GM21390 (cell line): ENCODE measurements around the gene CENPN.

Source experiments
- ATAC-seq: cut with Tn5 transposase; IDR thresholded peaks from one replicate; pipeline ENCODE4 v1.9.1; 2021; ENCODE audit not compliant: unreplicated experiment

The CENPN gene

DNA sequence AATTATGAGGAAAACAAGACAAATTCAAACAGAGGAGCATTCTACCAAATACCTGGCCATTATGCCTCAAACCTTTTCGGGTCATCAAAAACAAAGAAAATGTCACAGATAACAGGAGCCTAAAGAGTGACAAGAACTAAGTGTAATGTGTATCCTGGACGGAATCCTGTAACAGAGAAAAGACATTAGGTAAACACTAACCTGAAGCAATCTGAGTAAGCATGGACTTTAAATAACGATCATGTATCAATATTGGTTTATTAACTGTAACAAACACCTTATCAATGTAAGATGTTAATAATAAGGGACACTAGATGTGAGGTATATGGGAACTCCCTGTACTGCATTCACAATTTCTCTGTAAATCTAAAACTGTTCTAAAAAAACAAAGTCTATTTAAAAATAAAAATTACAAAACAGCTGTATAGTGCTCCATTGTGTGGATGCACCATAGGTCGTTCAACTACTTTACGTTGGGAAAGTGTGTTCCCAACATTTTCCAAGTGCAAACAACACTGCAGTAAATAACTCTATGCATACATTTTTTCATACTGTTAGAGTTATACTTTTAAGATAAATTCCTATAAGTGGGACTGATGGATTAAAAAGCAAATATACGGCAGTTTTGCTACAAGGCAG lies 15.1 kb upstream of the CENPN start:
- ATAC-seq = no peak

DNA sequence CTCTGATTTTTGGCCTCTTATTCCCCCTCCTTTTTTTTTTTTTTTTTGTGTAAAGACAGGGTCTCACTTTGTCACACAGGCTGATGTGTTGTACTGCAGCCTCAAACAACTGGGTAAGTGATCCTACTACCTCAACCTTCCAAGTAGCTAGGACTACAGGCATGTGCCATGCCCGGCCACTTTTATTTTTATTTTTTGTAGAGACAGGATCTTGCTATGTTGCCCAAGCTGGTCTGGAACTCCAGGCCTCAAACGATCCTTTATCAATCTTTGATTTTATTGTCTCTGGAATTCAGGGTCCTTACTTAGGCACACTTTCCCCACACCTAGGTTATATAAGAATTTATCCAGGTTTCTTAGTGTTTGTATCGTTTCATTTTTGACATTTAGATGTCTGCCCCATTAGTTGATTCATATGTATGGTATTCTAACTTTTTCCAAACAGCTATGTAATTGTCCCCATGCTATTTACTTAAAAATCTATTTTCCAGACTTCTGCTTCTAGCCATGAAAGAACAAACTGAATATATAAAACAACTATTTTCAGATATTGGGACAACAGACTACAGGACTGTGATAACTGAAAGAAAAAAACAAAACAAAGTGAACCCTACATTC lies 14.2 kb upstream of the CENPN start:
- no peak for ATAC-seq

DNA sequence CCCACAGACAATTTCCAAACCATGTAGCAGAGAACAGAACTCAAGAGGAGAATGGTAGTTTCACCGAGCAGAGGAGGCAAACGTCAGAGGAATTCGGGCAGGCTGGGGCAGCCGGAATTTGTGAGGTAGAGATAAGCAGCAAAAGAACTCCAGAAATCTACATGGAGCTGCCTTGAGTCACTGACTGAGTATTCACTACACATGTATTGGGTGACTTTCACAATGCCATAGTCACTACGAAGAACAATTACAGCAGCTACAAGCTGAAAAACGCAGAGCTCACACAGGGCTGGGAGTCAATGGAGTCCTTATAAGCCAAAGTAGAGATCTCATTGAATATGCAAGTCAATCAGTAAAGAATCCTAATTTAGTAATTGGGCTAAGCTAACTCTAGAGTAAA lies 13.7 kb upstream of the CENPN start:
- no peak for ATAC-seq

DNA sequence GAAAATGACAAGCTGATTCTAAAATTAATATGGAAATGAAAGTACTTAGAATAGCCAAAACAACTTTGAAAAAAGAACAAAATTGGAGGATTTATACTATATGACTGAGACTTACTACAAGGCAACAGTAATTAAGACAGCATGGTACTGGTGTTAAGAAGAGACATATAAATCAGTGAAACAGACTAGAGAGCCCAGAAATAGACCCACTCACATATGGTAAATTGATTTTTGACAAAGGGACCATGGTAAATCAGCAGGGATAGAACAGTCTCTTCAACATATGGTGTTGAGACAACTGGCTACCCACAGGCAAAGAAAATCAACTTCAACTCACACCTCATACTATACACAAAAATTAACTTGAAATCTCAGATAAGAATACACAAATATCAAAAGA lies 13.2 kb upstream of the CENPN start:
- ATAC-seq = no peak

DNA sequence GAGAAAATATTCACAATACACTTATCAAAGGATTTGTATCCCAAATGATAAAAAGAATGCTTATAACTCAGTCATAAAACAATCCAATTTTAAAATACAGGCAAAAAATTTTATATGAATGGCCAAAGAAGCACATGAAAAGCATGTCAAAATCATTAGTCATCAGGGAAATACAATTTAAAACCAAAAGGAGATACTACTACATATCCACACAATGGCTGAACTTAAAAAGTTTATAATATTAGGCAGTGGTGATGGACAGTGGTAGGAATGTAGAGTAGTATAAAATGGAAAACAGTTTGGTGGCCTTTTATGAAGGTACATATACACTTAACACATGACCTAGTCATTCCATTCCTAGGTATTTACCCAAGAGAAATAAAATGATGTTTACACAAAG lies 12.6 kb upstream of the CENPN start:
- no peak for ATAC-seq

GRCh38 chr16:80996688-80997138 lies 10.3 kb upstream of the CENPN start:
- peak; percentile 37 for ATAC-seq

- ATAC-seq = peak; percentile 64
Measured at GRCh38 chr16:80997139-80997798, 9.7 kb upstream of the CENPN start.

DNA sequence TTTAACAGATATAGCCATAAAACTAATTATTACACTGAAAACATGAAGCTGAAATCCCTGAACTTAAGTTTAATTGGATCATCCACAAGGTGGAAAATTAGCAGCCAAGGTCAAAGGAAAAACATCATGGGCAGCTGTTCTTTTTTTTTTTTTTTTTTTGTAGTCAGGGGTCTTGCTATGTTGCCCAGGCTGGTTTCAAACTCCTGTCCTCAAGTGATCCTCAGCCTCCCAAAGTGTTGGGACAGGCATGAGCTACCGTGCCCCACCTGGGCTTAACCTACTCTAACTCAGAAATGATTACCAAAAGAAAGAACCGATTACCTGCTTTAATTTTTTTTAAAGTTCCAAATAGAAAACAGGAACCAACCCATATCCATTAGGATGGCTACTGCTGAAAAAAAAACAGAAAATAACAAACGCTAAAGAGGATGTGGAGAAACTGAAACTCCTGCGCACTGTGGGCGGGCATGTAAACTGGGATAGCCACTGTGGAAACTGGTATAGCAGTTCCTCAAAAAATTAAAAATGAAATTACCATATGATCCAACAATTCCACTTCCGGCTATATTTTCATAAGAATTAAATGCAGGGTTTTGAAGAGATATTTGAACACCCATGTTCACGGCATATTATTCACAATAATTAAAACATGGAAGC lies 8.9 kb upstream of the CENPN start:
- no peak for ATAC-seq

DNA sequence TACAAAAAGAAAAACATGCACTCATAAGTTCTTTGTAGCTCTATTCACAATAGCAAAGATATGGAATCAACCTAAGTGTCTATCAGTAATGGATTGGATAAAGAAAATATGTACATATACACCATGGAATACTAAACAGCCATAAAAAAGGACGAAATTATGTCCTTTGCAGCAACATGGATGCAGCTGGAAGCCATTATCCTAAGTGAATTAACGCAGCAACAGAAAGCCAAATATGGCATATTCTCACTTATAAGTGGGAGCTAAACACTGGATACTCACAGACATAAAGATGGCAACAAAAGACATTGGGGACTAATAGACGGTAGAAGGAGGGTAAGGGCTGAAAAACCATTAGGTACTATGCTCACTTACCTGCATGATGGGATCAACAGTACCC lies 6.1 kb upstream of the CENPN start:
- ATAC-seq = no peak

DNA sequence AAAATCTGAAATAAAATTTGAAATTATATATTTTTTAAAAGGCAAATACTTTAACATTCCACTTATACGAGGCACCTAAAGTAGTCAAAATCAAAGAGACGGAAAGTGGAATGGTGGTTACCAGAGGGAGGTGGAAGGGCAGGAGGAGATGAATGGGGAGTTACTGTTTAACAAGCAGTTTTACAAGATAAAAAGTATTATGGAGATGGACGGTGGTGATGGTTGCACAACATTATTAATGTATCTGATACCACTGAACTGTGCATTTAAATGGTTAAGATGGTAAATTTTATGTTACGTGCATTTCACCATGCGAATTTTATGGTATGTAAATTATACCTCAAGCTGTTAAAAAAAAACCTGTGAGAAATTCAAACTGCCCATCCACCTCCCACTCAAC lies 5.7 kb upstream of the CENPN start:
- ATAC-seq = no peak

GRCh38 chr16:81003064-81003463 lies 4.0 kb upstream of the CENPN start:
- no peak for ATAC-seq

GRCh38 chr16:81003610-81004460 lies 3.2 kb upstream of the CENPN start:
- no peak for ATAC-seq

GRCh38 chr16:81004646-81005353 lies 2.2 kb upstream of the CENPN start:
- no peak for ATAC-seq

DNA sequence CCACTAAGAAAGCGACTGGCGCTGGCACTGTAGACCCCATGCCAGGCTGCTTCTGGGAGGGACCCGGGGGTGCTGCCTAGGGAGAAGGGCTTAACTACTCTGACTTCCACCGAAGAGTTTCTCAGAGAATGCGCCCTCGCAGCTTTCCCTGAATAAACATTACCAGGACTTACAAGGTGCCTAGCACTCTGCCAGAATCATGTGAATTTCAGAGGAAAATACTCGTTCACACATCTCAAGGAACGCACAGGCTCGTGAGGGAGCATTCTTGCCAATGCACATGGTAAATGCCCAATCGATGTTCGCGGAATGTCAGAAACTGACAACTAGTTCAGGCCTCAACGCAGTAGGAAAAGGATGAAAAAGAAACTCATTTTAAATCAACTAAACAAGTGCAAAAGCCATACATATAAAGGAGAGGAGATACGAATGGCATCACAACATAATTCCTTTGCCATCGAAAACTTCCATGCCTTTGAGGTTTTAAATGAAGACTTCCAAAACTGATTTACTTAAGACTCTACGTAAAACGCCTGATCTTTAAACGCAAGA lies 1.3 kb upstream of the CENPN start:
- ATAC-seq = no peak

DNA sequence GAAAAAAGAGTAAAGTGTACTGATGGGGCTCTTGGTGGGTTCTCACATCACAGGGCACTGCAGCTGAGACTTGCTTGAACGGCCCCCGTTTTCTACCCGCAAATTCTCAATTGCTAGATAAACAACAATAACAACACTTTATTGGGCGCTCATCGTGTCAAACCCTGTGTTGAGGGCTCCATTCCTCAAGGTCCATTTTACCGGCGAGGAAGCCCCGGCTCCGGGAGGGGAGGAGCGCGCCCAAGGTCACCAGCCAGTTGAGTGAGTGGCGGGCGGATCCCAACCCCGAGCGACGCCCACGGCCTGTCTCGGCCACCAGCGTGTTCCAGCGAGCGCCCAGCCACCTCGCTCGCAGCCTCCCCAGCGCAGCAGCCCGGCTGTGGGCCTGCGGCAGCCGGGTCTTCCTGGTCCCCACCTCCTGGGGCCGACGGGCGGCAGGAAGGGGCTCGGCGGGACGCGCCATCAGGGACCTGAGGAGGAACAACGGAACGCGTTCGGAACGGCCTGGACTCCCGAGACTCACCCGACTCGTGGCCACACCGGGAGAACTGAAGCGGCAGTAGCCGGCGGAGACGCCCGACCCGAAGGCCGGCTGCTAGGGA lies 702 bp upstream of the CENPN start:
- peak; percentile 33 for ATAC-seq

DNA sequence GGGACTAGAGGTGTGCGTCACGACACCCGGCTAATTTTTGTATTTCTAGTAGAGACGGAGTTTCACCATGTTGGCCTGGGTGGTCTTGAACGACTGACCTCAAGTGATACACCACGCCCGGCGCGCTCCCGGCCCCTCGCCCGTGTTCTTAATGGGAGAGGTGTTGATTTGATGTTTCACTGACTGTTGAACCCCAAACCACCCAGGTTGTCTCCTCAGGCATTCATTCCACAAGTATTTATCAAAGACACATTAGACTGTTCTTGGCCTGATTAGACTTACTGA lies 1.4 kb downstream of the CENPN start:
- no peak for ATAC-seq

DNA sequence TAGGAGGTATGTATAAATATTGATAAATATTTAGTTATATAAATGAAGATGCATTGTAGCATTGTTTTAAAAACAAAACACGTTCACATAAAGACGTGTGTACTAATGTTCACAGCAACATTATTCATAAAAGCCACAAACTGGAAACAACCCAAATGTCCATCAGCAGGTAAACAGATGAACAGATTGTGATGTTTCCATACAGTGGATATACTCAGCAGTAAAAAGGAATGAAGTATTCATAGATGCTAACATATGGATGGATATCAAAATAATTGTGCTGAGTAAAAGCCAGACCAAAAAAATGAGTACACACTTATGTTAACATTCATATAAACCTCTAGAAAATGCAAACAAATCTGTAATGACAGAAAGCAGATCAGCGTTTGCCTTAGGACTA lies 6.0 kb downstream of the CENPN start:
- ATAC-seq = no peak

DNA sequence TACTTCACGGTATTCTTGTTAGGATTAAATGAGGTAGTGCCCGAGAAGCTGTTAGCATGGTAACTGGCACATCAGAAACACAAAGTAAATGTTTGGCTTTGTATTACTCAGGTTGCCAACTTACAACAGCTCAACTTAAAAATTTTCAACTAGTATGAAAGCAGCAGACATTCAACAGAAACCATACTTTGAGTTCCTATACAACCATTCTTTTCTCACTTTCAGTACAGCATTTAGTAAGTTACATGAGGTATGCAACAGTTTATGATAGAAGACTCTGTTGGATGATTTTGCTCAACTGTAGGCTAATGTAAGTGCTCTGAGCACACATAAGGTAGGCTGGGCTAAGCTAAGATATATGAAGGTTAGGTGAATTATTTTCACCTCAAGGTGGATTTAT lies 7.7 kb downstream of the CENPN start:
- ATAC-seq = no peak

- ATAC-seq = no peak
Measured at GRCh38 chr16:81018496-81018895, 11.5 kb downstream of the CENPN start.

GRCh38 chr16:81026429-81026828 lies 19.4 kb downstream of the CENPN start:
- no peak for ATAC-seq
